Measurements from ENCODE around the gene GALNT2. TPM values are rescaled to one million over a fixed set of nuclear protein-coding genes. Genes with fewer than 3 reads are reported as not detected.
A peak's percentile ranks its signal among the peaks of the same experiment; 100 is the strongest.

GALNT2 gene
- total RNA-seq, 1 donor from 2014 or later, result 129 TPM

DNA sequence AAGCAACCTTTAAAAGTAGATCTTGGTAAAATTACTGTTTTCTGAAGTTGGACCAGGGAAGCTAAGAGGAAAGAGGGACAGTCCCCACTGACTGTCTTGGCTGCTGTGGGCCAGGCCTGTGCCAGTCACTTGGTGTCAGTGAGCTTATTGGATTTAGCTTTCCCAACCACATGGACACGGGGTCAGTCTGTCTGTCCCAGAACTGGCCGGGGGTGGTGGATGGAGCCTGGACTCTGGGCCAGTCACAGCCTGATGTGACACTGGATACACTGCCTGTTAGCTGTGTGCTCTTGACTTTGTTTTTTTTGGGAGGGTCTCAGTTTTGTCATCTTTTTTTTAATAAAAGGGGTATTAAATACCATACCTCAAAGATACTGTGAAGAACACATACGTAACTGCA lies 96.7 kb downstream of the GALNT2 start:
- H3K9me3 ChIP-seq, result no peaks in the 10 kb centered on the region
- intact Hi-C loops (cut with DNase I), result no loop called here
- no peaks in the 10 kb centered on the region for H3K27me3 ChIP-seq
- H3K36me3 ChIP-seq, result no peaks in the 10 kb centered on the region
- DNase-seq (ENCODE audit: low spot score in 2 of 2), result peak in 1 of 2 donors; percentile 51
- peaks cover 0 to 19% of the 10 kb centered on the region in 2 donors for H3K4me1 ChIP-seq
- TF ChIP-seq, protein P1, sequence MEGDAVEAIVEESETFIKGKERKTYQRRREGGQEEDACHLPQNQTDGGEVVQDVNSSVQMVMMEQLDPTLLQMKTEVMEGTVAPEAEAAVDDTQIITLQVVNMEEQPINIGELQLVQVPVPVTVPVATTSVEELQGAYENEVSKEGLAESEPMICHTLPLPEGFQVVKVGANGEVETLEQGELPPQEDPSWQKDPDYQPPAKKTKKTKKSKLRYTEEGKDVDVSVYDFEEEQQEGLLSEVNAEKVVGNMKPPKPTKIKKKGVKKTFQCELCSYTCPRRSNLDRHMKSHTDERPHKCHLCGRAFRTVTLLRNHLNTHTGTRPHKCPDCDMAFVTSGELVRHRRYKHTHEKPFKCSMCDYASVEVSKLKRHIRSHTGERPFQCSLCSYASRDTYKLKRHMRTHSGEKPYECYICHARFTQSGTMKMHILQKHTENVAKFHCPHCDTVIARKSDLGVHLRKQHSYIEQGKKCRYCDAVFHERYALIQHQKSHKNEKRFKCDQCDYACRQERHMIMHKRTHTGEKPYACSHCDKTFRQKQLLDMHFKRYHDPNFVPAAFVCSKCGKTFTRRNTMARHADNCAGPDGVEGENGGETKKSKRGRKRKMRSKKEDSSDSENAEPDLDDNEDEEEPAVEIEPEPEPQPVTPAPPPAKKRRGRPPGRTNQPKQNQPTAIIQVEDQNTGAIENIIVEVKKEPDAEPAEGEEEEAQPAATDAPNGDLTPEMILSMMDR (IDR thresholded peaks at IDR 0.05), result no peak
- no peak overlapping the region for H3K4me3 ChIP-seq
- peak overlapping the region in 1 of 2 donors; percentile 16 for H3K27ac ChIP-seq

DNA sequence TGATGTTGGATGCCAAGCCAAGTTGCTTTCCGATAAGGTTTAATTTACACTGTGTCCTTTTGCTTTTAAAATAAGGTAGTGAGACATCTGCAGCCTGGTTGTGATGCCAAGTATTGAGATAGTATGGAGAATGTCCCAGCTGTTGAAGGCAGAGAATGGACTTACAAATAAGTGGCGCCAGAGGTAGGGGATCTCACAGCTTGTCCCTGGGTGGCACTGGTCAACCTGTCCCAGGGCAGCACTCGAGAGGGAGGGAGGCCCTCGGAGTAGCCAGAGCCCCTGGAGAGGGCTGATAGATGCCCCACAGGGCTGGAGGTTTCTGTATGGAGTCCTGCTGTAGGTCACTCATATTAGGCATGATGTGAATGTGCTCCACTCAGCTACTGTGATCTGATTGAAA lies 98.5 kb downstream of the GALNT2 start:
- Histone ChIP-seq H3K27ac (peak overlapping the region in 1 of 2 donors; percentile 36), H3K9me3 (no peaks in the 10 kb centered on the region), H3K27me3 (no peaks in the 10 kb centered on the region), H3K4me3 (no peak overlapping the region), H3K4me1 (peaks cover 0 to 16% of the 10 kb centered on the region in 2 donors), H3K36me3 (no peaks in the 10 kb centered on the region)
- DNase-seq (ENCODE audit: low spot score in 2 of 2), result peak in 1 of 2 donors; percentile 52
- intact Hi-C loops (cut with DNase I), result no loop called here
- TF ChIP-seq, protein P1 (IDR thresholded peaks at IDR 0.05), result no peak

DNA sequence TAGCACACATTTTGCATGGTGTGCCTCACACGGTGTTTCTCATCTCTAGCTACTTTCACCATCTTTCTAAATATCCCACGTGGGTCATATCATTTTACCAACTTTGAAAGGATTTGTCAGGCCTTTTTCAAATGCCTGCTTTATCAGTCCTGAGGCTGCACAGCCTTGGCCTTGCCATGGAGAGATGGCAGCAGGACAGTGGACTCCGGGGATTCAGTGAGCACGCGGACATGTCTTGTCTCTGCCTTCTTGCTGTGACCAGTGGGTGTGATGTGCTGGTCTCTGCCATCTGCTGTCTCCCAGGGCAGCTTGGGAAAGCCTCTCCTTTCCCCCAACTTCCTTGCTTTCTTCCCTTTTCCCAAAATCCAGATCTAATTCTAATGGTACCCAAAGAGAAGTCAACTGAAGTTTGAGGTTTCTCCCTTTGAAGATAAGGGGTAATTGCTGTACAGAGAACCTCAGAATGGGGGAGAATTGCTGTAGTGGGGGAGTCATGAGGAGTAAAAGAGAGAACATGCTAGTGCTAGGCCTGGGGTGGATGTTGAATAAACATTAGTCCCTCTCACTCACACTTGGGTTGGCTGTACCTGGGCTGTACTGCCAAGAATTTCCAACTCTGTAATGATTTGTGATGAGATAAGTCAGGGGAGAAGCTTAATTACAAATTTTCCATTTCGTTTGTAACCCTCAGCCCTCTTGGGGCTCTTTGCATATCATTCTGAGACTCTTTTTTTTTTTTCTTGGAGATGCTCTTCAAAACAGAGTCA lies 99.5 kb downstream of the GALNT2 start:
- Histone ChIP-seq H3K4me1 (peaks cover 0 to 22% of the 10 kb centered on the region in 2 donors), H3K27me3 (no peaks in the 10 kb centered on the region), H3K9me3 (no peaks in the 10 kb centered on the region), H3K36me3 (no peaks in the 10 kb centered on the region), H3K4me3 (no peak overlapping the region), H3K27ac (no peak overlapping the region)
- DNase-seq (ENCODE audit: low spot score in 2 of 2), result peak in 1 of 2 donors; percentile 34
- TF ChIP-seq, protein P1 (IDR thresholded peaks at IDR 0.05), result no peak
- intact Hi-C loops (cut with DNase I), result no loop called here

DNA sequence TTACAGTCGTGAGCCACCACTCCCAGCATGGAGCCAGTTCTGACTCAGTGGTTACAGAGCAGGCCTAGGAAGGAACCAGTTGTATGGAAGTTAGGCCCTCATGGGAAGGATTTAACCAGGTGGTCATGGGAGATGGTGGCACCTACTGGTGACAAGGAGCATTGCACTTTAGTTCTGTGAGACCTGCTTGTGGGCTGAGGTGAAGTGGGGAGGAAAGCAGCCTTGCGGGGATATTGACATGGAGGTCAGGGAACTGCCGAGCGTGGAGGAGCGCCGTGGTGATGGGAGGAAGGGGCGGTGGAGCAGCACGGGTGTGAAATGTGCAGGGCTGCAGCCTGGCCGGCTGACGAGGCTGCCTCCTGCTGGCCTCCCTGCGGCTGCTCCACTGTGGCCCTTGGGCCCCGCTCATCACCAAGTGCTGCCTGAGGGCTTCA lies 100.4 kb downstream of the GALNT2 start:
- intact Hi-C loops (cut with DNase I), result no loop called here
- peak in 1 of 2 donors; percentile 56 for DNase-seq (ENCODE audit: low spot score in 2 of 2)
- Histone ChIP-seq H3K27ac (no peak overlapping the region), H3K27me3 (no peaks in the 10 kb centered on the region), H3K9me3 (no peaks in the 10 kb centered on the region), H3K4me1 (peaks cover 6 to 28% of the 10 kb centered on the region in 2 donors), H3K36me3 (no peaks in the 10 kb centered on the region), H3K4me3 (no peak overlapping the region)
- TF ChIP-seq, protein P1 (IDR thresholded peaks at IDR 0.05), result peak; percentile 27 to 48 (median 37)

DNA sequence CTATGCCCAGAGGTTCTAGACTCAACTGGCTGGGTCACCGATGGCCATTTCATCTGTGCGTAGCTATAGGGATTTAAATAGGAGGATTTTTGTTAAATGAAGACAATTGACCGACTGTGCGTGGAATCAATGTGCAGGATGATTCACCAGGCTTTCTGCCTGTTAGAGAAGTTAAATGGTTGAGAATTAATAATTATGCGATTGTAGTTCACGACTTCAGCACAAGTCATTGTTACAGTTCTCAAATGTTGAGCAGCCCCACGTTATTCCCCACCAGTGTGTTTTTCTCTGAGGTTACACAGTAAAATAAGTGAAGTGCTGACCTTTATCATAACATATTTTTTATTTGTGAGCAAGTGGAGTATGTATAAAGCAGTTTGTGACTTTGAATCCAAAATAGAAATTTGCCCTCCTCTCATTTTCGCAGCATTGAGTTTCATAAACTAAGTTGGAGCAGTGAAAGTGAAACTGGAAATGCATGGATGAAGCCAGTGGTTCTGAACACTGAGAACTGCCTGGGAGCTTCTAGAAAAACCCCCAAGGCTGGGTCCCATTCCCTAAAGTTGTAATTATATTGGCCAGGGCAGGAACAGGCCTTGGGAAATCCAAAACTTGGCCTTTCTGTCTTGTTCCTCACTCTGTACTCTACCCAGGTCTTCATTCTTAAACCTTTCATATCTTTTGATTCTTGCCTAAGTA lies 102.6 kb downstream of the GALNT2 start:
- TF ChIP-seq, protein P1 (IDR thresholded peaks at IDR 0.05), result no peak
- Histone ChIP-seq H3K9me3 (no peaks in the 10 kb centered on the region), H3K4me1 (peaks cover 6 to 34% of the 10 kb centered on the region in 2 donors), H3K4me3 (peak overlapping the region; percentile 27), H3K27me3 (no peaks in the 10 kb centered on the region), H3K27ac (peak overlapping the region; percentile 68 to 81), H3K36me3 (no peaks in the 10 kb centered on the region)
- intact Hi-C loops (cut with DNase I), result no loop called here
- peak in 1 of 2 donors; percentile 51 for DNase-seq (ENCODE audit: low spot score in 2 of 2)
